GM12878 (cell line): ENCODE data around the gene ADCY10. TPM values are rescaled to one million over a fixed set of nuclear protein-coding genes. Genes with fewer than 3 reads are reported as not detected.

Experiments used
- CHD1 ChIP-seq: IDR thresholded peaks from 2 replicates; pipeline ENCODE4 v1.6.1; 2012; ENCODE audit warnings: low read depth, low read length, improper control_type of control experiment
- ESRRA ChIP-seq: IDR thresholded peaks from 2 replicates; pipeline ENCODE4 v1.6.1; 2012; ENCODE audit warnings: mild to moderate bottlenecking, low read length, improper control_type of control experiment
- ETV6 ChIP-seq, 2 experiments: fragments of 450-650 bp in 1 of 2; IDR thresholded peaks in 1 of 2; conservative IDR thresholded peaks in 1 of 2; 2 replicates each; pipeline ENCODE4 v1.6.1; 2014; ENCODE audit warnings: antibody characterized with exemption in 1 of 2, borderline replicate concordance in 1 of 2, low read depth in 1 of 2, mild to moderate bottlenecking in 1 of 2, moderate library complexity in 1 of 2
- MTA3 ChIP-seq: IDR thresholded peaks from 2 replicates; pipeline ENCODE4 v1.6.1; 2012; ENCODE audit warnings: low read length, inconsistent platforms, borderline replicate concordance
- NFYA ChIP-seq: IDR thresholded peaks from 2 replicates; pipeline ENCODE4 v1.6.1; 2011; ENCODE audit warnings: low read depth, mild to moderate bottlenecking, low read length, improper control_type of control experiment, borderline replicate concordance
- PAX5 ChIP-seq: IDR thresholded peaks from 2 replicates; pipeline ENCODE4 v1.6.1; 2011; ENCODE audit warnings: low read depth, low read length, borderline replicate concordance
- RAD51 ChIP-seq: fragments of 450-650 bp; IDR thresholded peaks from 2 replicates; pipeline ENCODE4 v1.6.1; 2016; ENCODE audit warnings: moderate library complexity, mild to moderate bottlenecking, inconsistent platforms
- SMARCA5 ChIP-seq: fragments of 450-650 bp; IDR thresholded peaks from 2 replicates; pipeline ENCODE4 v1.6.1; 2017; ENCODE audit warnings: mild to moderate bottlenecking
- SREBF2 ChIP-seq: IDR thresholded peaks from 2 replicates; pipeline ENCODE4 v1.6.1; 2012; ENCODE audit warnings: mild to moderate bottlenecking, low read length
- SUZ12 ChIP-seq: fragments of 200-600 bp; sonication (generic); IDR thresholded peaks from one replicate; pipeline ENCODE4 v1.6.1; 2018; ENCODE audit warnings: antibody characterized with exemption, mild to moderate bottlenecking; ENCODE audit not compliant: unreplicated experiment
- TCF12 ChIP-seq: IDR thresholded peaks from 2 replicates; pipeline ENCODE4 v1.6.1; 2011; ENCODE audit warnings: low read depth, mild to moderate bottlenecking, low read length
- polyA plus RNA-seq, 11 experiments: library from polyadenylated mRNA; depleted of rRNA in 4 of 11; unstranded in 6 of 11; stranded (reverse) in 5 of 11; fragments of >200 nt; fragmentation: Nextera tagmentation in 4 of 11; fragmentation: Illumina TruSeq in 1 of 11; extraction: Ambion mirVana in 4 of 11; extraction: Trizol in 1 of 11; gene quantifications; 1 replicate in 1 of 11; 2 replicates in 10 of 11; pipeline versions ENCODE4 v1.2.1 to v1.2.3, GENCODE V29; 2011 to 2016; ENCODE audit warnings: inconsistent platforms in 2 of 11, missing spikeins in 2 of 11, low read depth in 1 of 11
- total RNA-seq, 4 experiments: library from RNA; depleted of rRNA in 3 of 4; stranded (reverse); fragments of >200 nt in 3 of 4; fragmentation: Illumina TruSeq in 1 of 4; extraction: Trizol in 1 of 4; gene quantifications; 2 replicates each; pipeline versions ENCODE4 v1.2.1 to v1.2.3, GENCODE V29; 2013 to 2021
- TF ChIP-seq, protein P1 (sequence below): IDR thresholded peaks from 2 replicates; pipeline ENCODE4 v1.6.1; 2011; ENCODE audit warnings: mild to moderate bottlenecking, low read depth, low read length, moderate library complexity; ENCODE audit not compliant: insufficient replicate concordance
- TF ChIP-seq, protein P2 (sequence below), 3 experiments: IDR thresholded peaks in 2 of 3; conservative IDR thresholded peaks in 1 of 3; 2 replicates each; pipeline ENCODE4 v1.5.1; 2011; ENCODE audit warnings: low read depth in 3 of 3, low read length in 3 of 3, mild to moderate bottlenecking in 3 of 3, control low read depth in 2 of 3, moderate library complexity in 2 of 3, inconsistent platforms in 1 of 3, mixed read lengths in 1 of 3; ENCODE audit not compliant: control insufficient read depth in 2 of 3, insufficient read depth in 1 of 3; ENCODE audit errors: extremely low read depth in 1 of 3
- TF ChIP-seq, protein P3 (sequence below): IDR thresholded peaks from 2 replicates; pipeline ENCODE4 v1.6.1; 2011; ENCODE audit warnings: borderline replicate concordance, low read depth, mild to moderate bottlenecking, moderate library complexity, low read length; ENCODE audit not compliant: insufficient read depth, poor library complexity, severe bottlenecking
- TF ChIP-seq, protein P4 (sequence below): fragments of 150-350 bp; IDR thresholded peaks from 2 replicates; pipeline ENCODE4 v1.6.1; 2014; ENCODE audit warnings: mild to moderate bottlenecking, low read depth, low read length
- TF ChIP-seq, protein P5 (sequence below): fragments of 450-650 bp; formaldehyde crosslinking; IDR thresholded peaks from 2 replicates; pipeline ENCODE4 v1.4.0; 2020; ENCODE audit warnings: mild to moderate bottlenecking, moderate library complexity
- TF ChIP-seq, protein P6 (sequence below): fragments of 450-650 bp; IDR thresholded peaks from 2 replicates; pipeline ENCODE4 v1.6.1; 2014; ENCODE audit warnings: mild to moderate bottlenecking

Gene ADCY10
- total and polyA plus RNA-seq, 10 of the 15 experiments (the other 5 are each of a cell fraction or from before 2014, with no cell fraction given) = 0.13 to 0.22 TPM; not detected in 8

DNA sequence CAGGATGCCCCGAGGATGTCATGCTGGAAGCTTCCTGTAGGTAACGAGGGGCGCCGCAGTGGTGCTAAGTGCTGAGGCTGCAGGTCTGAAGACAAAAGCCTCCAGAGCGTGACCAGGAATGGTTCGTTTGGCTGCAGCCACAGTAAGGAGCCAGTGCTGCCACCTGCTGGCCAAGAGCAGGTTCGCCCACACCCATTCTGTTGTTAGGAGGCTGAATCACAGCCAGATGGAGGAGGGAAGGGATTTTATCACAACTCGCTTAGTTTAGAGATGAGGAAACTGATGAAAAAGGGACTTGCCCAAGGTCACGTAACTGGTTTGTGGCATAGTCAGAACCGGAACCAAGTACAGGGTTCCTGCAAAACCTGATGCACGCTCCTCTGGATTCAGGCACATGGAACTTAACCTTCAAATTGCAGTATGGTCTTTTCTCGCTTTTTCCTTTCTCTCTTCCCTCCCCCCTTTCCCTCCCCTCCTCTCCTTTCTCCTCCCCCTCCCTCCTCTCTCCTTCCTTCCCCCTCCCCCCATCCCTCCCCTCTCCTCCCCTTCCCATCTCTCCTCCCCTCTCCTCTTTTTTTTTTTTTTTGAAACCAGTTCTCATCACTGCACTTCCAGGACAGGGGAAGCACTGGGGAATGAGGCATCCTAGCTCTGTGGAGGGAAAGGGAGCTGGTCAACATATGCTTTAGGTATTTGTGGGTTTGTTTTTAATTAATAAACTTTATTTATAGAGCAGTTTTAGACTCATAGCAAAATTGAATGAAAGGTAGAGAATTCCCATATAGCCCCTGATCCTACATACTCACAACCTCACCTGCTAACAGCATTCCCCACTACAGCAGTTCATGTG is 110.4 kb downstream of the ADCY10 start (continued):
- TF ChIP-seq MTA3 (no peak), PAX5 (peak; percentile 100), ESRRA (no peak), SUZ12 (no peak), SREBF2 (no peak), ETV6 (conservative IDR thresholded peaks at IDR 0.05 in 1 of 2, IDR thresholded peaks at IDR 0.05 in 1 of 2; ENCODE audit: borderline replicate concordance in 1 of 2, low read depth in 1 of 2) (no peak), CHD1 (no peak), SMARCA5 (peak; percentile 88; the same call in 1 of the 2 replicates), RAD51 (no peak), TCF12 (0 out of 2 replicates have a peak, but pooled peaks have one; percentile 31), NFYA (no peak)
- TF ChIP-seq, protein P1, sequence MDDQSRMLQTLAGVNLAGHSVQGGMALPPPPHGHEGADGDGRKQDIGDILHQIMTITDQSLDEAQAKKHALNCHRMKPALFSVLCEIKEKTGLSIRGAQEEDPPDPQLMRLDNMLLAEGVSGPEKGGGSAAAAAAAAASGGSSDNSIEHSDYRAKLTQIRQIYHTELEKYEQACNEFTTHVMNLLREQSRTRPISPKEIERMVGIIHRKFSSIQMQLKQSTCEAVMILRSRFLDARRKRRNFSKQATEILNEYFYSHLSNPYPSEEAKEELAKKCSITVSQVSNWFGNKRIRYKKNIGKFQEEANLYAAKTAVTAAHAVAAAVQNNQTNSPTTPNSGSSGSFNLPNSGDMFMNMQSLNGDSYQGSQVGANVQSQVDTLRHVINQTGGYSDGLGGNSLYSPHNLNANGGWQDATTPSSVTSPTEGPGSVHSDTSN = no peak
- TF ChIP-seq, protein P2, sequence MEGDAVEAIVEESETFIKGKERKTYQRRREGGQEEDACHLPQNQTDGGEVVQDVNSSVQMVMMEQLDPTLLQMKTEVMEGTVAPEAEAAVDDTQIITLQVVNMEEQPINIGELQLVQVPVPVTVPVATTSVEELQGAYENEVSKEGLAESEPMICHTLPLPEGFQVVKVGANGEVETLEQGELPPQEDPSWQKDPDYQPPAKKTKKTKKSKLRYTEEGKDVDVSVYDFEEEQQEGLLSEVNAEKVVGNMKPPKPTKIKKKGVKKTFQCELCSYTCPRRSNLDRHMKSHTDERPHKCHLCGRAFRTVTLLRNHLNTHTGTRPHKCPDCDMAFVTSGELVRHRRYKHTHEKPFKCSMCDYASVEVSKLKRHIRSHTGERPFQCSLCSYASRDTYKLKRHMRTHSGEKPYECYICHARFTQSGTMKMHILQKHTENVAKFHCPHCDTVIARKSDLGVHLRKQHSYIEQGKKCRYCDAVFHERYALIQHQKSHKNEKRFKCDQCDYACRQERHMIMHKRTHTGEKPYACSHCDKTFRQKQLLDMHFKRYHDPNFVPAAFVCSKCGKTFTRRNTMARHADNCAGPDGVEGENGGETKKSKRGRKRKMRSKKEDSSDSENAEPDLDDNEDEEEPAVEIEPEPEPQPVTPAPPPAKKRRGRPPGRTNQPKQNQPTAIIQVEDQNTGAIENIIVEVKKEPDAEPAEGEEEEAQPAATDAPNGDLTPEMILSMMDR (IDR thresholded peaks at IDR 0.05 in 2 of 3, conservative IDR thresholded peaks at IDR 0.05 in 1 of 3; ENCODE audit: control insufficient read depth in 2 of 3, extremely low read depth in 1 of 3, insufficient read depth in 1 of 3, low read depth in 3 of 3, low read length in 3 of 3) = peak; percentile 95 to 100 (median 95); a peak in 5 of 6 replicates
- TF ChIP-seq, protein P3, sequence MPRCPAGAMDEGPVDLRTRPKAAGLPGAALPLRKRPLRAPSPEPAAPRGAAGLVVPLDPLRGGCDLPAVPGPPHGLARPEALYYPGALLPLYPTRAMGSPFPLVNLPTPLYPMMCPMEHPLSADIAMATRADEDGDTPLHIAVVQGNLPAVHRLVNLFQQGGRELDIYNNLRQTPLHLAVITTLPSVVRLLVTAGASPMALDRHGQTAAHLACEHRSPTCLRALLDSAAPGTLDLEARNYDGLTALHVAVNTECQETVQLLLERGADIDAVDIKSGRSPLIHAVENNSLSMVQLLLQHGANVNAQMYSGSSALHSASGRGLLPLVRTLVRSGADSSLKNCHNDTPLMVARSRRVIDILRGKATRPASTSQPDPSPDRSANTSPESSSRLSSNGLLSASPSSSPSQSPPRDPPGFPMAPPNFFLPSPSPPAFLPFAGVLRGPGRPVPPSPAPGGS = no peak
- TF ChIP-seq, protein P4, sequence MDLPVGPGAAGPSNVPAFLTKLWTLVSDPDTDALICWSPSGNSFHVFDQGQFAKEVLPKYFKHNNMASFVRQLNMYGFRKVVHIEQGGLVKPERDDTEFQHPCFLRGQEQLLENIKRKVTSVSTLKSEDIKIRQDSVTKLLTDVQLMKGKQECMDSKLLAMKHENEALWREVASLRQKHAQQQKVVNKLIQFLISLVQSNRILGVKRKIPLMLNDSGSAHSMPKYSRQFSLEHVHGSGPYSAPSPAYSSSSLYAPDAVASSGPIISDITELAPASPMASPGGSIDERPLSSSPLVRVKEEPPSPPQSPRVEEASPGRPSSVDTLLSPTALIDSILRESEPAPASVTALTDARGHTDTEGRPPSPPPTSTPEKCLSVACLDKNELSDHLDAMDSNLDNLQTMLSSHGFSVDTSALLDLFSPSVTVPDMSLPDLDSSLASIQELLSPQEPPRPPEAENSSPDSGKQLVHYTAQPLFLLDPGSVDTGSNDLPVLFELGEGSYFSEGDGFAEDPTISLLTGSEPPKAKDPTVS = no peak
- TF ChIP-seq, protein P5, sequence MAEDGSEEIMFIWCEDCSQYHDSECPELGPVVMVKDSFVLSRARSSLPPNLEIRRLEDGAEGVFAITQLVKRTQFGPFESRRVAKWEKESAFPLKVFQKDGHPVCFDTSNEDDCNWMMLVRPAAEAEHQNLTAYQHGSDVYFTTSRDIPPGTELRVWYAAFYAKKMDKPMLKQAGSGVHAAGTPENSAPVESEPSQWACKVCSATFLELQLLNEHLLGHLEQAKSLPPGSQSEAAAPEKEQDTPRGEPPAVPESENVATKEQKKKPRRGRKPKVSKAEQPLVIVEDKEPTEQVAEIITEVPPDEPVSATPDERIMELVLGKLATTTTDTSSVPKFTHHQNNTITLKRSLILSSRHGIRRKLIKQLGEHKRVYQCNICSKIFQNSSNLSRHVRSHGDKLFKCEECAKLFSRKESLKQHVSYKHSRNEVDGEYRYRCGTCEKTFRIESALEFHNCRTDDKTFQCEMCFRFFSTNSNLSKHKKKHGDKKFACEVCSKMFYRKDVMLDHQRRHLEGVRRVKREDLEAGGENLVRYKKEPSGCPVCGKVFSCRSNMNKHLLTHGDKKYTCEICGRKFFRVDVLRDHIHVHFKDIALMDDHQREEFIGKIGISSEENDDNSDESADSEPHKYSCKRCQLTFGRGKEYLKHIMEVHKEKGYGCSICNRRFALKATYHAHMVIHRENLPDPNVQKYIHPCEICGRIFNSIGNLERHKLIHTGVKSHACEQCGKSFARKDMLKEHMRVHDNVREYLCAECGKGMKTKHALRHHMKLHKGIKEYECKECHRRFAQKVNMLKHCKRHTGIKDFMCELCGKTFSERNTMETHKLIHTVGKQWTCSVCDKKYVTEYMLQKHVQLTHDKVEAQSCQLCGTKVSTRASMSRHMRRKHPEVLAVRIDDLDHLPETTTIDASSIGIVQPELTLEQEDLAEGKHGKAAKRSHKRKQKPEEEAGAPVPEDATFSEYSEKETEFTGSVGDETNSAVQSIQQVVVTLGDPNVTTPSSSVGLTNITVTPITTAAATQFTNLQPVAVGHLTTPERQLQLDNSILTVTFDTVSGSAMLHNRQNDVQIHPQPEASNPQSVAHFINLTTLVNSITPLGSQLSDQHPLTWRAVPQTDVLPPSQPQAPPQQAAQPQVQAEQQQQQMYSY (CRISPR knock-in tag) = no peak
- TF ChIP-seq, protein P6, sequence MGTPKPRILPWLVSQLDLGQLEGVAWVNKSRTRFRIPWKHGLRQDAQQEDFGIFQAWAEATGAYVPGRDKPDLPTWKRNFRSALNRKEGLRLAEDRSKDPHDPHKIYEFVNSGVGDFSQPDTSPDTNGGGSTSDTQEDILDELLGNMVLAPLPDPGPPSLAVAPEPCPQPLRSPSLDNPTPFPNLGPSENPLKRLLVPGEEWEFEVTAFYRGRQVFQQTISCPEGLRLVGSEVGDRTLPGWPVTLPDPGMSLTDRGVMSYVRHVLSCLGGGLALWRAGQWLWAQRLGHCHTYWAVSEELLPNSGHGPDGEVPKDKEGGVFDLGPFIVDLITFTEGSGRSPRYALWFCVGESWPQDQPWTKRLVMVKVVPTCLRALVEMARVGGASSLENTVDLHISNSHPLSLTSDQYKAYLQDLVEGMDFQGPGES = no peak
